Retina (tissue), 1 donor: ENCODE measurements around the gene CRYGA.
"Not testable (repeated sequence)": the region's sequence is repeated elsewhere in the genome, so short reads cannot be mapped to it uniquely, and the experiment has no call there.

Experiments used
- DNase-seq: peaks from one replicate; pipeline ENCODE4 v3.0.0-alpha.2; 2016

The CRYGA gene

DNA sequence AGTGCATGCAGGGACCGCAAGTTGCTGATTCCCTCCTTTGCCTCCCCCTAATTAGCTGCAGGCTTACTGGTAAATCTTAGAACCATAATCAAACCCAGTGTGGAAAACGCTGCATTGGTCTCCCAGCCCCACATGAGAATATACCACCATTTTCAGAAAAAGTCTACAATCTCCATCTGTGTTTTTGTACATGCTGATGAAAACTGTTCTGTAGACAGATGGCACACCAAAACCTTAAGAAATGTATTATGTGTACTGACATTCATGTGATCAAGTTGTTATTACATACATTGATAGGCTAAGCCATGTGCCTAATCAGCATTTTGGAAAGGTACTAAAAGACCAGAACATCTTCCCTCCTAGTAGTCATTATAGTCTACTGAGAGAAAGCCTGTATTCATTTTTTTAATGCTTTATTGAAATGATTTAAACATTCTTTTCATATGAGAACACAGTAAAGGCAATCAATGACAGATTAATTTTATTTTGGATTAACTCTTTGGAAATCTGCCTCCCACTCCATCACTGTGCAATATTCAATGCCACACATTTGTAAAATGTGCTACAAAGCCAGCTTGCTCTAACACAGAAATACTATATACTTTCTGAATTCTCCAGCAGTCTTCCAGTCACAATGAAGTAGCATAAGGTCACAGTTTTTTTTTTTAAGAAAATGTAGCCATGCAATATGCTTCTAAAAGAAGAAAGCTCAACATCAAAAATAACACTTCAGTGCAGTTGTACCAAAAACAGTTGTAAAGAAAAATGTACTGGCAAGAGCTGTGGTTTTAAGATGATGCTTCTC is 1.8 kb upstream of the CRYGA start:
- DNase-seq: no peak

DNA sequence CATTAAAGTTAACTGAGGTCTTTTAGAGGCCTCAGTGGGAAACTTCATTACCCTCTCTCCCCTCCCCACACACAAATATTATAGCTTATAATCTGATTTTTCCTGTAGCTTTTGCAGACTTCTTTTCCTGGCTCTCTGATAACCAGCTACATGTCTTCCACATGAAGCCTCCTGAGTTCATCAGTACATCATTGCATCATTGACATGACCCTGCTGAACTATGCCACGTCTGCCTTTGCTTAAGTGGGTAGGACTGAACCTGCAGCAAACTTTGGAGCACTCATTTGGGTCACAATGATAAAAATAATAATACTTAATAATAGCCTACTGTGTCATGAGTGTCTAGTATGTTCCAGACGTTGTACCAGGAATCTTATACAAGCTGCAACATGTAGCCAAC is 7.0 kb downstream of the CRYGA start:
- DNase-seq: no peak

DNA sequence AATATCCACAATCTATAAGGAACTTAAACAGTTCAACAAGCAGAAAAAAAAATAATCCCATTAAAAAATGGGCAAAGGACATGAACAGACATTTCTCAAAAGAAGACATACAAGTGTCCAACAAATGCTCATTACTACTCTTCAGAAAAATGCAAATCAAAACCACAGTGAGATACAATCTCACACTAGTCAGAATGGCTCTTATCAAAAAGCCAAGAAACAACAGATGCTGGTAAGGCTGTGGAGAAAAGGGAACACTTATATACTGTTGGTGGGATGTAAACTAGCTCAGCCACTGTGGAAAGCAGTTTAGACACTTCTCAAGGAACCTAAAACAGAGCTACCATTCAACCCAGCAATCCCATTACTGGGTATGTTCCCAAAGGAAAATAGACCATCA is 10.2 kb downstream of the CRYGA start:
- no peak for DNase-seq

DNA sequence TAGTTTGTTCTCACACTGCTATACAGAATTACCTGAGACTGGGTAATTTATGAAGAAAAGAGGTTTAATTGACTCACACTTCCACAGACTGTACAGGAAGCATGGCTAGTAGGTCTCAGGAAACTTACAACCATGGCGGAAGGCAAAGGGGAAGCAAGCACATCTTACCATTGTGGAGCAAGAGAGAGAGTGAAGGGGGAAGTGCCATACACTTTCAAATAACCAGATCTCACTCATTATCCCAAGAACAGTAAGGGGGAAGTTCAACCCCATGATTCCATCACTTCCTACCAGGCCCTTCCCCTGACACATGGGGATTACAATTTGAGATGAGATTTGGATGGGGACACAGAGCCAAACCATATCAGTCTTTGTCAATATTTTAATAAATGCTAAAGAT is 12.4 kb downstream of the CRYGA start:
- no peak for DNase-seq

DNA sequence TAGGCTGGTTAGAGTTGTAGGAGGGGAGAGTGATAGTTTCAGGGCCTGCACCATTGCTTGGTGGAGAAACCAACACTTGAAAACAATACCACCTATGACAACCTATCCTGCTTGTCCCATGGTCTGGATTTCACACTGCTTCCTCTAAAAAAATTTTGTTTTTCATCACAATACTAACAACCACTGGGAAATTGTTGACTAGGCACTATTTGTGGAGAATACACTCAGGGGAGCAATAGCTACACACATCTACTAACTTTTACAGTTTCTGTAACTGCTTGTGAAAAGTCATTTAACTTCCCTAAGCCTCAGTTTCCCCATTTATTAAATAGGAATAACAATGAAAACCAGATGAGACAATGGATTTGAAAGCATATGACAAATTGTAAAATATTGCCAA is 13.3 kb downstream of the CRYGA start:
- no peak for DNase-seq

DNA sequence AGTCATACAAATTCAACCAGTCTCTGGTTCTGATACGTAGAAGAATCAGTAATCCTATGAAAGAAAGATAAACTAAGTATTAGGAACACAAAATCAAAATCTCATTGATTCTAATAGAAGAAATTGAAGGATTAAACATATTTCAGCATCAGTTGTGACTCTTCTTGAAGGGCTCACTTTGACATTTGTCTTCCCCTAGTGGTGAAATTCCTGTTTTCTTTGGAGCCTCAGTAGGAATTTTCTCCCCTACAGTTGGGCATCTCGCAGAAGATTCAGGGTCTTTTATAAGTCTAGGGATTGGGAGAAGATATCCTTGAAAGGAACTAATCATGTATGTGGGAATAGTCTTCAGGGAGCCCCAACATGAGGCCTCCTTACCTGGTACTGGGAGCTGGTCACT is 14.6 kb downstream of the CRYGA start:
- DNase-seq: no peak

DNA sequence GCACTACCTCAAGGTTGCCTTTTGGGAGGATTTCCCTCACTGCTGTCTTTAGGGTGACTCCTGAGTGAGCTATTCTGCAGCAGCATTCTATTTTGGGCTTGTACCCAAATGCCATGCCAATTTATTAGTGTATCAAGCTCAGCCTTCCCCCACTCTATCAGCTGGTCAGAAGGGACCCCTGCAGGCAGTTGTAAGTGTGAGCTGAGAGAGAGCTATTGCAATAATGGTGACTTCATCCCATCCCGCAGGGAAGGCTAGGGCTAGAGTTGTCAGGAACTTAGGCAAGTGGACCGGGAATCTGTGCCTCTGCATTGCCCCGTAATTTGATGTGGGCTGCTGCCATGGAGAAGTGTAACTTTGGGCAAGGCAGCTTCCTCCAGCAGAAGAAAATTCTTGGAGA is 15.6 kb downstream of the CRYGA start:
- DNase-seq: no peak

DNA sequence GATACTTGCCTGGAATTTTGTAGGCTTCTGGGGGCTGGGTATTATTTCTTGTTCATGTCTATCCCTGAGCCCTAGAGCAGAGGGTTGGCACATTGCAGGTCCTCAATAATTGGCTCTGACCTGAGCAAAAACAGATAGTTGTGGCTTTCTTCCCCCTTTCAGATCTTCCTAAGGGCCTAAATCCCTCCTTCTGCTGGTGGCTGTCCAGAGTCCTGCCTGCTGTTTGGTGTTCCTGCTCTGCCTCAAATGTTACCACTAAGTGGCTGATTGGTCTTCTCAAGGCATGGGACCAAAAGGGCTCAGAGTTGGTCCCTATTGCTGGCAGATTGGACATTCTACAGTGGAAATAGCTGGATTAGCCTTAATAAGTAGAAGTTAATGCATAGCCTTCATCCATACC is 16.4 kb downstream of the CRYGA start:
- no peak for DNase-seq

DNA sequence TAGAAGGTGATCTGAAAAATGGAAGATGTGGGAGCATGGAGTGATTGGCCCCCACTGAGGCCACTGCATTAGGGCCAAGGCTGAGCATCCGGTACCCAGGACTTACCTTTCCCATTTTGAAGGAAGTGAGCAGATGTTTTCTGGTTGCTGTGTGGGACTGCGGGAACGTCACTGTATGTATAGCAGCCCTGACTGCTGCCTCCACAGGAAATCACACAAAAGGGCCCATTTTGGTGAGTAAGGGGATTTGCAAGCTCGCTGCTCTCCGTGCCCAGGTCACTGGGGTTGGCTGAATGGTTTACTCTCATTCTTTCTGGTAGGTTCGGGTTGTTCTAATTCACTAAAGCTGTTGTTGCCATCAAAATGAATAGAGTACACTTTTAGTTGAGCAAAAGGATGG is 17.4 kb downstream of the CRYGA start, which contains the start of gene CRYGB:
Gene CRYGB, minus strand, starts transcription at position 153 of the 400 bp plus-strand sequence. Its CDS starts 38 bp downstream, at position 115.
- DNase-seq: no peak

DNA sequence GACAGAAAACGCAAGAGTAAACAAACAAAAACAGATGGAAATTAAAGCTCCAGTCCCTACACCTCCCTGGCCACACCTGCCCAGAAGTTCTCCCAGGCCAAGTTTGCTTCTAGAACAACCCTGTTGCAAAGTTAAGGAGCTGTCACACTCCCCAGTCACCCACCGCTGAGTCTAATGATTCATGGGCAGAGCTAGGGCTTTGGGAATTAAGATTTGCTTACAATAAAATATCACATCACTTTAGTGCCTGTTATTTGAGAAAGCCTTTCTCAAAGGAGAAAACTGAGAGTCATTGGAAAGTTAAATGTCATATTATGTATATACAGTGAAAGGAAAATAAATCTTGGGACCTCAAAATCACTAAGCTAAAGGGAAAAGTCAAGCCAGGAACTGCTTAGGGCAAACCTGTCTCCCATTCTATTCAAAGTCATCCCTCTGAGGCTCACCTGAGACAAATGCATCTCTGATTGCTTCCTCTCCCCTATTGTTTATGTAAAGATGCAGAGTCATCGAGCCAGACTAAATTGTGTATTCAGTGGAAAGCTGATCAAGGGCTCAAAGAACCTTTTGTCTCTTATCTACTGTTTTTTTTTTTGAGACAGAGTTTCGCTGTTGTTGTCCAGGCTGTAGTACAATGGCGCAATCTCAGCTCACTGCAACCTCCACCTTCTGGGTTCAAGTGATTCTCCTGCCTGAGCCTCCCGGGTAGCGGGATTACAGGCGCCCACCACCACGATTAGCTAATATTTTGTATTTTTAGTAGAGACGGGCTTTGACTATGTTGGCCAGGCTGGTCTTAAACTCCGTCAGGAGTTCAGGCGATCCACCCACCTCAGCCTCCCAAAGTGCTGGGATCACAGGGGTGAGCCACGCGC is 20.2 kb downstream of the CRYGA start:
- no peak for DNase-seq

DNA sequence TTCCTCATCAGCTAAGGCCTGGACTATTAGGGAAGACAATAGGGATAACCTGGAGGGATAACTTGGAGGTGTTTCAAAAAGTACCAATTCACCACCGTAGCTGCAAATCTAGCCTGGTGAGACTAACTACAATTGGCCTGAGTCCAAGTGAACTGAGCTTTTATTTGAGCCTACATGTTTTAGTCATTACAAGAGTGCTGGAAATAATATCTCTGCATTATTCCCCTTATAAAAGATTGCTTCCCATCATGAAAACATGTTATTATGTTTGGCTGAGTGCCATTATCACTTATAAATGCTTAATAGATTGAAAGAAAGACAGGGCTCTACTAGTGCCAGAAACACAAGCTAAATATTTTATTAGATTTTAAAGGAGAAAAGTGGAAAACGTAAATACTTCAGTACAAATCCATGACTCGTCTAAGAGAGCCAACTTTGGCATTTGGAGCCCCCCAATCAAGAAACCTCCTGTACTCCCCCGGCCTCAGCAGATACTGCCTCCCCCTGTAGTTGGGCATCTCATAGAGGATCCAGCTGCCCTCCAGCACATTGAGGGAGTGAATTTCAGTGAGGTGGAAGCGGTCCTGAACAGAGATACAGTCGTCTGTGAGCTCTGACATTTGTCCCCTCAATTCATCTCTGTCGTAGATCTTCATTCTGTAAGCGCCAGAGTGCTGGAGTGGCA is 21.0 kb downstream of the CRYGA start:
- no peak for DNase-seq

DNA sequence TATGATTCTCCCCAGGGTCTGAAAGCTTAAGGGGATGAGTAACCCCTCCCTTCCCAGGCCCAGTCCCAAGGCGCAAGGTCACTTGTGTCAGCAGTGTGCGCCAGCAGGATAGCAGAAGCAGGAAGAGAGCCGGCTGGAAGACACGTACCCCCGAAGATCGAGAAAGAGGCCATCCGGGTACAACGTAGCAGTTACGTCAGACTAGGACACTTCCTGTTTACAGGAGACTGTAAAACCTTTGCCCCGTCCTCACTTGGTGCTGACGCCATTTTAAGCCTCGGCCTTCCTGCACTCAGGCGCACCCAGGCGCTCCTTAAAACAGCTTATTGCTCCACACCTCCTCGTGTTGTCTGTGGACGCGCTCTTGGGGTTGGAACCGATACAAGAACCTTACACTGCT is 23.9 kb downstream of the CRYGA start:
- no peak for DNase-seq

DNA sequence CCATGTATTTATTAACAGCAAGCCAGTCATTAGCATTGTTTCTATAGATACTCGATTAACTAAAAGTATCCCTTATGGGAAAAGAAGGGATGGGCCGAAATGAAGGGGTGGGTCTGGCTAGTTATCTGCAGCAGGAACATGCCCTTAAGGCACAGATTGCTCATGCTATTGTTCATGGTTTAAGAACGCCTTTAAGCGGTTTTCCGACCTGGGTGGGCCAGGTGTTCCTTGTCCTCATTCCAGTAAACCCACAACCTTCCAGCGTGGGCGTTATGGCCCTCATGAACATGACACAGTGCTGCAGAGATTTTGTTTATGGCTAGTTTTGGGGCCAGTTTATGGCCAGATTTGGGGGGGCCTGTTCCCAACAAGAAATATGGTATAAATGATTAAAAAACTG is 25.1 kb downstream of the CRYGA start:
- not testable (repeated sequence) for DNase-seq

DNA sequence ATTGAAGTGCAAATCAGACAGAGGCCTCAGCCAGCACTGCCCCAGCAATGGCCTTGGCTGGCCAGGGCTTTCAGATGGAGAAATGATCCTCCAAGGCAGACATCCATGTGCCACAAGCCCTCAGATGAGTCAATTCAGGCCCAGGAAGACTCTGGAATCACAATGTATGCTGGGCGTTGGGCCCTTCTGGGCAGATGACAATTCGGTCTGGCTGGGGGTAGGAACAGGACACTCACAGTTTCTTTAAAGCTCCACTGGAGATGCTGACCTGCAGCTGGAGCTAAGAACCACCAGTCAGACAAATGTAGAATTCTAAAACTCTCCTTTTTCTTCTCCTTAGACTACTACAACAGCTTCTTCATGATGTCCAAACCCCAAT is 26.7 kb downstream of the CRYGA start:
- no peak for DNase-seq

DNA sequence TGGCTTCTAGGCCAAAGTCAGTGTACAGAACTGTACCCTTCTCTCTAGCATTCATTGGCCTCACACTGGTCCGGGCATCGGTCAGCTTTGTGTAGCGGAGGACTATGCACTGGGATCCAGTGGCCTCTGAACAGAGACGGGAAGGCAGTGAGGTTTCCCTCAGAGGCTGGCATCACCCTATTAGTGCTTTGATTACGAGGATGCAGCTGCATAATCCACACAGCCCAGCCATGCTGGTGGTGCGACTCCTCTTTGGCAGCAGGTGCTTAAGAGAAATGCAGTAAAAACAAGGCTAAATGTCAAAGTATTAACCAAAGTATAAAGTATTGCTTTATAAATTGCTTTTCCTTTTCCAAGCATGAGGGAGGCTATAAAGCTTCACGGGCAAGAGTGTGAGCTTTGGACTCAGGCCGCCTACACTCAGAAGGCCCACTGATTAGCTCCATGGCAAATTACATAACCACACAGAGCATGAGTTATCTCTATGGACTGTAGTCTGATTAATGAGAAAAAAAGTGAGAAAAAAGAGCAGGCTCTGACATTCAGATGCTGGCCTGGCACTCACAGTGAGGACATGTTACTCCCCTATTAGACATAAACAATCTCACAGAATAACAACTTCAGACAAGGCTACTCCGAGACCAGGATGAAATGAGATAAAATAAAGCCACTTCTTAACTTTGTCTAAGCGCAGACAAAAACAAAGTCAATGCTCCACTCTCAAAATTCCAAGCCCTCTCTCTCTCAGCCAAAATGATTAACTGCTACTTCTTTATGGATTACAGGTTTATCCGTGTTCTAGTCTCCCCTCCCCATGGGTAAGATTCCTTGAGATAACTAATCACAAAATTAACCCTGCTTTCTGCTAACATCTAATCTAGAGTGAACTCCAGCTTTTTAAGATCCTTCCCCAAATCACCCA is 27.3 kb downstream of the CRYGA start:
- DNase-seq: no peak

DNA sequence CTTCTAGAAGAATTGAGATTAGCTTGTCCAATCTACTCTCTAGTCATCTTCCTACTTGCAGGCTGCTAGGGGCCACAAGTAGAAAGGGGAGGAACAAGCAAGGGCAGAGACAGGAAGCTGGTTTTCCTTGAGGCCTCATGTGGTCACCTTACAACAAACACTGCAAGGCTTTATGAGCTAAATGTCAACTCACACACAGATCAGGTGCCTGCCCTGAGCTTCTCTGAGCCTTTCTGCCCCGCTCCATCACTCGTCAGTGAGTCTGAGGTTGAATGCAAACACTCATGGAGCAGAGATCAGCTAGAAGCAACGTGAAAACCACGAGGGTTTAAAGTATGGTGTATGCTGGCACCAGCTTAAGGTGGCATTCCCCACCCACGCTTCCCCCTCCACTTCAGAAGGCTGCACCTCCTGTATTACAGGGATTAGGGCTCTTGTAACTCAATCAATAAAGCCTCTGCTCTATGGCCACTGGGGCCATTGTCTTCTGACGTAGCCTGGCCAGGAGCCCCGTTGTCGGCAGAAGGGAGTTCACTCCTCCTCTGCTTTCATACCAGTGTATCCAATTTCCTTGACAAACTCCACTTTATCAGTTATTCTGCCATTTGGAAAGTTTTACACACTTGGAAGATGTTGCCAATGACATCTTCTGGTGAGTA is 28.3 kb downstream of the CRYGA start:
- DNase-seq: no peak

DNA sequence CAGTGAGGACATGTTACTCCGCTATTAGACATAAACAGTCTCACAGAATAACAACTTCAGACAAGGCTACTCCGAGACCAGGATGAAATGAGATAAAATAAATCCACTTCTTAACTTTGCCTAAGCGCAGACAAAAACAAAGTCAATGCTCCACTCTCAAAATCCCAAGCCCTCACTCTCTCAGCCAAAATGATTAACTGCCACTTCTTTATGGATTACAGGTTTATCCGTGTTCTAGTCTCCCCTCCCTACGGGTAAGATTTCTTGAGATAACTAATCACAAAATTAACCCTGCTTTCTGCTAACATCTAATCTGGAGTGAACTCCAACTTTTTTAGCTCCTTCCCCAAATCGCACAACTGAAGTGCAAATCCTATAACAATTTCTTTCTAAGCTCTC is 32.7 kb downstream of the CRYGA start:
- DNase-seq: no peak

DNA sequence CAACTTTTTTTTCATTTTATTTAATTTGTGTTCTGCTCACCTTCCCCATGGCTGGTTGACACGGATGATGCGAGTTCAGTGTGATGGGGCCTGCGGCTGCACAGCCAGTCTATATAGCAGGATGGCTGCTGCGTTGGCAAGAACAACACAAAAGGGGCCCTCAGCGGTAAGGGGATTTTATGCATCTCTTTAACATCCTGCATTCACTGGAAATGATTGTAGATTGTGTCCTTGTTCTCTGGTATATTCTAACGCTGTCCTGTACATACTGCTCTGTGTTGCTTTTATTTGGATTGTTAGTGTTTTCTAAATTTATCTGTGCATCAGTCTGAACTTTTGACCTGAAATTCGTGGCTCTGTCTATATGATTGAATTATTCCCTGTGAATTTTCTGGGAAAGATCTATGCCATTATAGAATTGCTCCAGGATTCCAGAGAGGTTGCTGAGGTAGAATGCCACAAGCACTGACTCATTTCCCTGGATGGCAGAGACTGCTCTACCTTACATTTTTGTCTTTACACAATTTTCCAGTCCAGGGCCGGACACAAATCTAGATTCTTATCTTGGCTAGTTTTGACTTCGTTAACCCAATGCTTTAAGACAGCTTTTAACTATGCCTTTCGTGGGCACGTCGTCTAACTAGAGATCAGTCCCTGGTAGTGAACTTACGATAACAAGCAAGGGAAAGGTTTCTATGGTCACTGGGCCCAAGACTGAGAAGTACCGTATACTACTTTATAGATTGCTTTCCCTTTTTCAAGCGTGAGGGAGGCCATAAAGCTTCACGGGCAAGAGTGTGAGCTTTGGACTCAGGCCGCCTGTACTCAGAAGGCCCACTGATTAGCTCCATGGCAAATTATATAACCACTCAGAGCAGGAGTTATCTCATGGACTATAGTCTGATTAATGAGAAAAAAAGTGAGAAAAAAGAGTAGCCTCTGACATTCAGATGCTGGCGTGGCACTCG is 33.4 kb downstream of the CRYGA start, which contains the start of gene CRYGC:
Gene CRYGC, minus strand, starts transcription at position 85 of the 968 bp plus-strand sequence. Its CDS starts 36 bp downstream, at position 49.
- no peak for DNase-seq

DNA sequence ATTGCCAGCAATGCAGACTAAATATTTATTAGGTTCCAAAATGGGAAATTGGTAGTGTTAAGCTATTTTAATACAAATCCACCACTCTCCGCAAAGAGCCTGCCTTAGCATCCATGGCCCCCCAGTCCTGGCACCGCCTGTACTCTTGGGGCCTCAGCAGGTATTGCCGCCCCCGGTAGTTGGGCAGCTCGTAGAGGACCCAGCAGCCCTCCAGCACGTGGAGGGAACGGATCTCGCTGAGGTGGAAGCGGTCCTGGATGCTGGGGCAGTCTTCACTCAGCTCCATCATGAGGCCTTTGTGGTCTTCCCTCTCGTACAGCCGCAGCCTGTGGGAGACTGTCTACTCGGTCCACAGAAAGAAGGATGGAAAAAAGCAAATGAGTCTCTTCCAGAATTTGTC is 35.3 kb downstream of the CRYGA start:
- no peak for DNase-seq

DNA sequence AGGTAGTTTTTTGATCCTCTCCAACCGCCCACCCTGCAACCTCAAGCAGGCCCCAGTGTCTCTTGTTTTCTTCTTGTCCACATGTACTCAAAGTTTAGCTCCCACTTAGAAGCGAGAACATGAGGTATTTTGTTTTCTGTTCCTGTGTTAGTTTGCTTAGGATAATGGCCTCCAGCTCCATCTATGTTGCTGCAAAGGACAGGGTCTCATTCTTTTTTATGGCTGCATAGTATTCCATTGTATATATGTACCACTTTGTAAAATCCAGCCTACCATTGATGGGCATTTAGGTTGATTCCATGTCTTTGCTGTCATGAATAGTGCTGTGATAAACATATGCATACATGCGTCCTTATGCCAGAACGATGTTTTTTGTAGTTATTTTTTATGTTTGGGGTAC is 36.3 kb downstream of the CRYGA start:
- no peak for DNase-seq

DNA sequence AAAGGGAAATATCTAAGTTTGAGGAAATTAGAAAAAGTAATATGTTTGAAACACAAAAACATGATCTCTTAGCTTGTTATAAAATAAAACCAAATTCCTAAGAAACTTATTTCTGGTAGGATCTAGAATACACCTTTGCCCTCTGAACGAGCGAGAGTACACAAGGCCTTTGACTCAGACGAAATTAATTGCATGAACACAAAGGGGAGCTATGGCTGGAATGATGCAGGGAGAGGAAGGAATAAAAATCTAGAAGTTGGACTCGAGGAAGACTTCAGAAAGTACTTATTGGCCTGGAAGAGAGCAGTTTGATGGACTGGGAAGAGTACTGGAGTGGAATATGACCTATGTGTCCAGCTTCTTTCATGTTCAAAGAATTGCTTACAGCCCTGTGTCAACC is 38.1 kb downstream of the CRYGA start:
- DNase-seq: no peak
